CD14-positive monocyte (primary cell): ENCODE results near the gene C3orf33. TPM values are rescaled to one million over a fixed set of nuclear protein-coding genes. Genes with fewer than 3 reads are reported as not detected.

Source experiments
- DNase-seq, 3 donors: peaks; one replicate each; pipeline ENCODE4 v3.0.0-alpha.2; 2011 to 2022
- H2AFZ ChIP-seq: 2 replicates; pipeline ENCODE4 v1.6.0; 2012; ENCODE audit warnings: mild to moderate bottlenecking, low read depth, low read length, inconsistent platforms; ENCODE audit not compliant: insufficient read depth, poor library complexity, severe bottlenecking
- H3K27ac ChIP-seq, 2 donors: 1 replicate in 1 of 2; 2 replicates in 1 of 2; pipeline ENCODE4 v1.5.1; 2012 to 2013; ENCODE audit warnings: low read length in 2 of 2, control low read depth in 1 of 2, inconsistent platforms in 1 of 2, low read depth in 1 of 2, mild to moderate bottlenecking in 1 of 2
- H3K27me3 ChIP-seq, 2 donors: one replicate each; pipeline versions ENCODE4 v1.6.0 to v1.6.1; 2011 to 2013; ENCODE audit warnings: low read length in 2 of 2; ENCODE audit not compliant: control insufficient read depth in 2 of 2, insufficient read depth in 2 of 2
- H3K36me3 ChIP-seq, 2 donors: replicated peaks in 1 of 2; 1 replicate in 1 of 2; 2 replicates in 1 of 2; pipeline versions ENCODE4 v1.5.1 to v1.6.1; 2012 to 2013; ENCODE audit warnings: low read length in 2 of 2, control low read depth in 1 of 2, inconsistent platforms in 1 of 2, mild to moderate bottlenecking in 1 of 2; ENCODE audit not compliant: insufficient read depth in 2 of 2, control insufficient read depth in 1 of 2
- H3K4me1 ChIP-seq, 2 donors: 1 replicate in 1 of 2; 2 replicates in 1 of 2; pipeline versions ENCODE4 v1.5.1 to v1.6.1; 2012 to 2013; ENCODE audit warnings: low read length in 2 of 2, control low read depth in 1 of 2, inconsistent platforms in 1 of 2, mild to moderate bottlenecking in 1 of 2, moderate library complexity in 1 of 2; ENCODE audit not compliant: insufficient read depth in 2 of 2, control insufficient read depth in 1 of 2
- H3K4me2 ChIP-seq: replicated peaks from 2 replicates; pipeline ENCODE3; 2012; ENCODE audit warnings: low read length, moderate library complexity, mild to moderate bottlenecking; ENCODE audit not compliant: poor library complexity, severe bottlenecking; ENCODE audit errors: extremely low read depth
- H3K4me3 ChIP-seq, 3 experiments: fragments of 200-600 bp in 1 of 3; sonication (generic) in 1 of 3; replicated peaks in 1 of 3; 1 replicate in 2 of 3; 2 replicates in 1 of 3; pipeline ENCODE4 v1.5.1; 2011 to 2013; ENCODE audit warnings: low read length in 3 of 3, mild to moderate bottlenecking in 3 of 3, control low read depth in 2 of 3, low read depth in 2 of 3, inconsistent platforms in 1 of 3, moderate library complexity in 1 of 3
- H3K79me2 ChIP-seq: 2 replicates; pipeline ENCODE4 v1.6.0; 2012; ENCODE audit warnings: mild to moderate bottlenecking, control low read depth, inconsistent platforms, low read length, moderate library complexity; ENCODE audit not compliant: insufficient read depth
- H3K9ac ChIP-seq: 2 replicates; pipeline ENCODE4 v1.6.0; 2017; ENCODE audit warnings: low read length, mild to moderate bottlenecking; ENCODE audit not compliant: insufficient read depth, poor library complexity, severe bottlenecking
- H3K9me3 ChIP-seq, 2 donors: replicated peaks in 1 of 2; 1 replicate in 1 of 2; 2 replicates in 1 of 2; pipeline versions ENCODE4 v1.5.1 to v1.6.1; 2012 to 2013; ENCODE audit warnings: low read length in 2 of 2, control low read depth in 1 of 2; ENCODE audit not compliant: control insufficient read depth in 1 of 2, insufficient read depth in 1 of 2
- H4K20me1 ChIP-seq: 2 replicates; pipeline ENCODE4 v1.6.0; 2012; ENCODE audit warnings: mild to moderate bottlenecking, low read length, control low read depth, moderate library complexity; ENCODE audit not compliant: insufficient read depth
- H3K27ac Mint-ChIP-seq, 7 donors: one replicate each; pipeline ENCODE4 v1.8.0; 2020; ENCODE audit warnings: mild to moderate bottlenecking in 7 of 7, mixed read lengths in 7 of 7, moderate library complexity in 6 of 7, inconsistent platforms in 2 of 7
- H3K27me3 Mint-ChIP-seq, 3 donors: one replicate each; pipeline ENCODE4 v1.8.0; 2021 to 2022; ENCODE audit warnings: low read depth in 3 of 3, mild to moderate bottlenecking in 3 of 3, mixed read lengths in 3 of 3, moderate library complexity in 3 of 3, inconsistent platforms in 1 of 3
- H3K36me3 Mint-ChIP-seq, 2 donors: one replicate each; pipeline ENCODE4 v1.8.0; 2020; ENCODE audit warnings: mixed read lengths in 2 of 2, inconsistent platforms in 1 of 2, mild to moderate bottlenecking in 1 of 2
- H3K4me1 Mint-ChIP-seq: one replicate; pipeline ENCODE4 v1.8.0; 2020; ENCODE audit warnings: mild to moderate bottlenecking, mixed read lengths
- H3K4me3 Mint-ChIP-seq, 2 donors: one replicate each; pipeline ENCODE4 v1.8.0; 2020; ENCODE audit warnings: mild to moderate bottlenecking in 2 of 2, mixed read lengths in 2 of 2, moderate library complexity in 1 of 2
- H3K9me3 Mint-ChIP-seq, 7 donors: one replicate each; pipeline ENCODE4 v1.8.0; 2020 to 2022; ENCODE audit warnings: mixed read lengths in 7 of 7, mild to moderate bottlenecking in 6 of 7, moderate library complexity in 6 of 7, inconsistent platforms in 2 of 7
- CTCF ChIP-seq: fragments of 200-600 bp; IDR thresholded peaks from one replicate; pipeline ENCODE4 v1.8.0; 2022; ENCODE audit warnings: antibody characterized with exemption, mild to moderate bottlenecking
- WGBS: methylation state at CpG from one replicate; pipeline ENCODE4 v1.1.5; 2013; ENCODE audit warnings: missing lambda C conversion rate; ENCODE audit not compliant: insufficient coverage; 5-methylcytosine and 5-hydroxymethylcytosine counted together
- intact Hi-C, 2 donors: fragments of 100-400 bp; cut with micrococcal nuclease; formaldehyde crosslinking; loops; one replicate each; pipeline versions ENCODE4 v1.15.0 to v1.15.1; 2023
- polyA plus RNA-seq, 3 donors: library from polyadenylated mRNA; depleted of rRNA in 1 of 3; unstranded in 2 of 3; stranded (reverse) in 1 of 3; fragments of 300-500 nt in 2 of 3; fragments of >200 nt in 1 of 3; fragmentation: Illumina TruSeq in 2 of 3; gene quantifications; 1 replicate in 2 of 3; 2 replicates in 1 of 3; pipeline ENCODE4 v1.2.3, GENCODE V29; 2012 to 2021

Gene C3orf33
- polyA plus RNA-seq, 3 donors = 0.34 to 0.97 (median 0.49) TPM

GRCh38 chr3:155778462-155778861 lies 27.6 kb downstream of the C3orf33 start:
- intact Hi-C loops = no loop called here
- no peaks in the 10 kb centered on the region for H3K36me3 ChIP-seq
- TF ChIP-seq CTCF = no peak
- no peaks in the 10 kb centered on the region for H3K4me1 ChIP-seq
- H3K79me2 ChIP-seq = no peaks in the 10 kb centered on the region
- Mint-ChIP-seq H3K36me3 (peaks cover 0 to 7% of the 10 kb centered on the region in 2 donors), H3K9me3 (peaks cover 4 to 24% (median 20%) of the 10 kb centered on the region in 7 donors), H3K4me3 (no peak overlapping the region), H3K27me3 (no peaks in the 10 kb centered on the region), H3K4me1 (peaks cover 3% of the 10 kb centered on the region), H3K27ac (no peak overlapping the region)
- H3K27ac ChIP-seq = no peak overlapping the region
- peaks cover 6 to 10% of the 10 kb centered on the region in 2 donors for H3K9me3 ChIP-seq
- no peak overlapping the region for H3K9ac ChIP-seq
- H3K27me3 ChIP-seq = no peaks in the 10 kb centered on the region
- DNase-seq = no peak
- H2AFZ ChIP-seq = no peak overlapping the region
- no peak overlapping the region for H3K4me2 ChIP-seq
- H4K20me1 ChIP-seq = no peaks in the 10 kb centered on the region
- H3K4me3 ChIP-seq = no peak overlapping the region

- Mint-ChIP-seq H3K4me1 (peaks cover 3% of the 10 kb centered on the region), H3K27me3 (no peaks in the 10 kb centered on the region), H3K4me3 (no peak overlapping the region), H3K9me3 (peaks cover 7 to 28% (median 16%) of the 10 kb centered on the region in 7 donors), H3K36me3 (peaks cover 0 to 14% of the 10 kb centered on the region in 2 donors), H3K27ac (no peak overlapping the region)
- Histone ChIP-seq H3K9me3 (peaks cover 8 to 17% of the 10 kb centered on the region in 2 donors), H3K27me3 (no peaks in the 10 kb centered on the region), H3K4me2 (no peak overlapping the region), H4K20me1 (no peaks in the 10 kb centered on the region), H3K4me3 (no peak overlapping the region), H3K36me3 (no peaks in the 10 kb centered on the region), H3K9ac (no peak overlapping the region), H2AFZ (no peak overlapping the region), H3K79me2 (no peaks in the 10 kb centered on the region), H3K4me1 (no peaks in the 10 kb centered on the region), H3K27ac (no peak overlapping the region)
- WGBS = no CpG with 5 or more reads among the region's 1 CpG
- DNase-seq = no peak
- intact Hi-C loops = no loop called here
- no peak for TF ChIP-seq CTCF
Measured at GRCh38 chr3:155772801-155773200, 33.3 kb downstream of the C3orf33 start.
